Activated B cell treated with CpG ODN at 0.5 μM for 24 hours (primary cell): ENCODE results near the gene CD86. TPM values are rescaled to one million over a fixed set of nuclear protein-coding genes. Genes with fewer than 3 reads are reported as not detected.

Source experiments
- ATAC-seq: fragments of 200-7000 bp; cut with Tn5 transposase; one replicate; pipeline ENCODE4 v1.10.0; 2021; ENCODE audit warnings: low read depth, mild to moderate bottlenecking, moderate library complexity
- CTCF ChIA-PET: fragments of 350-600 bp; sonication (Branson Sonifier 250); formaldehyde crosslinking; loops from one replicate; lab custom pipeline; 2021; ENCODE audit warnings: antibody characterized with exemption; lab: Charles Lee
- POLR2A ChIA-PET: fragments of 350-600 bp; sonication (Branson Sonifier 250); formaldehyde crosslinking; loops from one replicate; lab custom pipeline; 2021; ENCODE audit warnings: antibody characterized with exemption; lab: Charles Lee
- DNase-seq: peaks from one replicate; pipeline ENCODE4 v3.0.0; 2022
- H3K27ac Mint-ChIP-seq: one replicate; pipeline ENCODE4 v1.8.0; 2020; ENCODE audit warnings: mixed read lengths
- H3K27me3 Mint-ChIP-seq: one replicate; pipeline ENCODE4 v1.8.0; 2021; ENCODE audit warnings: mixed read lengths
- H3K36me3 Mint-ChIP-seq: one replicate; pipeline ENCODE4 v1.8.0; 2021; ENCODE audit warnings: low read depth, mixed read lengths
- H3K4me1 Mint-ChIP-seq: one replicate; pipeline ENCODE4 v1.8.0; 2021; ENCODE audit warnings: mixed read lengths
- H3K4me3 Mint-ChIP-seq: one replicate; pipeline ENCODE4 v1.8.0; 2020; ENCODE audit warnings: mild to moderate bottlenecking, mixed read lengths
- H3K9me3 Mint-ChIP-seq: one replicate; pipeline ENCODE4 v1.8.0; 2020; ENCODE audit warnings: mixed read lengths
- intact Hi-C: fragments of 100-400 bp; cut with micrococcal nuclease; formaldehyde crosslinking; loops from one replicate; pipeline ENCODE4 v1.15.1; 2024
- total RNA-seq: library from RNA; stranded (reverse); gene quantifications from 2 replicates; pipeline ENCODE4 v1.2.3, GENCODE V29; 2022
- TF ChIP-seq, protein P1 (sequence below): fragments of 200-600 bp; IDR thresholded peaks from one replicate; pipeline ENCODE4 v1.8.0; 2022; ENCODE audit warnings: antibody characterized with exemption, mild to moderate bottlenecking

Gene CD86
- total RNA-seq, 1 donor from 2014 or later = 31.7 TPM

DNA sequence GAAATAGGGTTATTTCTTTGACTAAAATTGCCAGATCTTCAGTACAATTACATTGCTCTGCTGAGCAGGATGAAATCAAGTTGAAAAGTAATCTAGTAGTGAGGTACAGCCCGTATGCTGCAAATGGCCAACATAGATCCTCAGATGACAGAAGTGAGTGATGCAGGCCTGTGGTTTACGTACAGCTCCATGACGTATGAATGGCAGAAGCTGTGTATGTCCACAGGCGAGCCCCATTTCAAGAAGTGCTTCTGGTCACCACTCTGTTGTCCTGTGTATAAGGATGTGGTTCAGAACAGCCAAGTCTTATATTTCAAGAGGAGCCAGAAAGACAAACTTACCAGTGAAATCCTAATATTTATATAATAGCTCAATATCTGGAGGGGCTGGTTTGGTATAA, 9.2 kb downstream of the CD86 start:
- intact Hi-C loops = no loop called here
- DNase-seq (no peak), ATAC-seq (peak; percentile 22)
- H3K4me1 Mint-ChIP-seq = peaks cover 45% of the 10 kb centered on the region
- no peaks in the 10 kb centered on the region for H3K9me3 Mint-ChIP-seq
- peak overlapping the region; percentile 63 for H3K27ac Mint-ChIP-seq
- H3K4me3 Mint-ChIP-seq = no peak overlapping the region
- TF ChIP-seq, protein P1, sequence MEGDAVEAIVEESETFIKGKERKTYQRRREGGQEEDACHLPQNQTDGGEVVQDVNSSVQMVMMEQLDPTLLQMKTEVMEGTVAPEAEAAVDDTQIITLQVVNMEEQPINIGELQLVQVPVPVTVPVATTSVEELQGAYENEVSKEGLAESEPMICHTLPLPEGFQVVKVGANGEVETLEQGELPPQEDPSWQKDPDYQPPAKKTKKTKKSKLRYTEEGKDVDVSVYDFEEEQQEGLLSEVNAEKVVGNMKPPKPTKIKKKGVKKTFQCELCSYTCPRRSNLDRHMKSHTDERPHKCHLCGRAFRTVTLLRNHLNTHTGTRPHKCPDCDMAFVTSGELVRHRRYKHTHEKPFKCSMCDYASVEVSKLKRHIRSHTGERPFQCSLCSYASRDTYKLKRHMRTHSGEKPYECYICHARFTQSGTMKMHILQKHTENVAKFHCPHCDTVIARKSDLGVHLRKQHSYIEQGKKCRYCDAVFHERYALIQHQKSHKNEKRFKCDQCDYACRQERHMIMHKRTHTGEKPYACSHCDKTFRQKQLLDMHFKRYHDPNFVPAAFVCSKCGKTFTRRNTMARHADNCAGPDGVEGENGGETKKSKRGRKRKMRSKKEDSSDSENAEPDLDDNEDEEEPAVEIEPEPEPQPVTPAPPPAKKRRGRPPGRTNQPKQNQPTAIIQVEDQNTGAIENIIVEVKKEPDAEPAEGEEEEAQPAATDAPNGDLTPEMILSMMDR = no peak
- H3K27me3 Mint-ChIP-seq = no peaks in the 10 kb centered on the region
- H3K36me3 Mint-ChIP-seq = peaks cover 3% of the 10 kb centered on the region
- ChIA-PET POLR2A (interaction anchor here (0.6 to 3.7 kb wide), 5 partner anchors 9 to 23 kb away, joined by 3 to 26 read pairs (median 5); partner anchors contain the start of gene CD86), CTCF (interaction anchor here (1.0 to 3.1 kb wide), 4 partner anchors 9 to 68 kb away, joined by 3 to 10 read pairs (median 4); partner anchors contain the start of gene CD86)

DNA sequence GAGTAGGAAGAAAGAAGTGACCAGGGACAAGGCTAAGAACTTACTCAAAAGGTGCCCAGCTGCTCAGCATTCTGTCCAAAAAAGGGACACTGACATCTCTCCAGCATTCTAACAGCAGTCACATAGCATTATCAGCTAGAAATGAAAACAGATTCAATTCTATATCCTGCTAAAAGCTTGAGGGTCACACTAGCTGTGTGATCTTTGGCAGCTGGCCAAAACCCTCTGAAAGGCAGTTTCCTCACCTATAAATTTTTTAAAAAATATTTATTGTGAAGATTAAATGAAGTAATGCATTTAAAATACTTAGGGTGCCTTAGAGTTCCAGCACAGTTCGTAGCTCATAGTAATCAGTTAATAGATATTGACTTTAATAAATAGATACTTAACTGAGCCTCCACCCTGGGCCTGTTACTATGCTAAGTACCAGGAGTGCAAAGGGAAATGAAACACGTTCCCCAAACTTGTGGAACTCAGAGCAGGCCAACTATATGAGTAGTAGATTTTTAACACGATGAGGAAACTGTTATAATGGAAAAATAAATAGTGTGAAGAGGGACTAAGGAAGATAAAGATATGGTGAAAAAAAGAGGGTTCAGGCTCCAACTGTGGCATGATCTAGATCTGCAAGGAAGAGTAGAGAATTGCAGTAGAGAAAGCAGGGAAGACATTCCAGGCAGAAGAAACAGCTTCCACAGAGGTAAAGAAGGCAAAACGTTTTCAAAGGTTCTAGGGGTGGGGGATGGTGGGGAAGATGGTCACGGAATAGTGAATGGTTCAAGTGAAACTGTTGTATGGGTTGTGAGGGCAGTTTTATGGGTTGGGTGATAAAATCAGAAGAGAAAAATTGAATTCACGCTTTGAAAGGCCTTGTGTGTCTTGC, 11.4 kb downstream of the CD86 start:
- Mint-ChIP-seq H3K36me3 (no peaks in the 10 kb centered on the region), H3K9me3 (no peaks in the 10 kb centered on the region), H3K4me1 (peaks cover 59% of the 10 kb centered on the region), H3K4me3 (peak overlapping the region; percentile 54), H3K27ac (peak overlapping the region; percentile 72), H3K27me3 (no peaks in the 10 kb centered on the region)
- intact Hi-C loops = loop anchor here (1.0 kb wide), 1 partner anchor 11 kb away; the partner anchor contains the start of gene CD86
- POLR2A ChIA-PET = interaction anchor here (1.0 to 3.7 kb wide), 3 partner anchors 11 to 62 kb away, joined by 3 to 26 read pairs (median 19); partner anchors contain the start of gene CD86
- CTCF ChIA-PET = interaction anchor here (1.2 to 3.1 kb wide), 3 partner anchors 11 to 71 kb away, joined by 3 to 10 read pairs (median 6); no protein-coding TSS in a partner anchor
- TF ChIP-seq, protein P1 = no peak
- no peak for ATAC-seq
- DNase-seq = no peak

DNA sequence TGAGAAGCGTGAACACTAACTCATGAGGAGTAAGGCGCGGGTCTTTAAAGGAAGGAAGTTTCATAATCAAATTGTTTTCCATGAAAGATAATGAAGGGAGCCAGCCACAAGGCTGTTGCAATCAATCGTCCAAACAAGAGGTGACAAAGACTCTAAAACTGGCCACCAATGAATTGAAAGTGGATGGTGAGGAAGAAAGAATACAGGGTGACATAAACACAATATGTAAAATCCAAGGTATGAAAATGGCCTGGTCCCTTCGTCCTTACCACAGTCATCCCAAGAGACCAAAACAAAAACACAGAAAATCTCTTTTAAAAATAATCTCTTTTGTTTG, 12.0 kb downstream of the CD86 start:
- Mint-ChIP-seq H3K36me3 (no peaks in the 10 kb centered on the region), H3K27ac (peak overlapping the region; percentile 72), H3K4me1 (peaks cover 59% of the 10 kb centered on the region), H3K9me3 (no peaks in the 10 kb centered on the region), H3K4me3 (peak overlapping the region; percentile 54), H3K27me3 (no peaks in the 10 kb centered on the region)
- POLR2A ChIA-PET = interaction anchor here (0.9 kb wide), 1 partner anchor 10 kb away, joined by 5 read pairs; no protein-coding TSS in a partner anchor
- DNase-seq = no peak
- intact Hi-C loops = loop anchor here (1.0 kb wide), 1 partner anchor 12 kb away; the partner anchor contains the start of gene CD86
- TF ChIP-seq, protein P1 = no peak
- peak; percentile 35 for ATAC-seq
- CTCF ChIA-PET = no interaction called here

DNA sequence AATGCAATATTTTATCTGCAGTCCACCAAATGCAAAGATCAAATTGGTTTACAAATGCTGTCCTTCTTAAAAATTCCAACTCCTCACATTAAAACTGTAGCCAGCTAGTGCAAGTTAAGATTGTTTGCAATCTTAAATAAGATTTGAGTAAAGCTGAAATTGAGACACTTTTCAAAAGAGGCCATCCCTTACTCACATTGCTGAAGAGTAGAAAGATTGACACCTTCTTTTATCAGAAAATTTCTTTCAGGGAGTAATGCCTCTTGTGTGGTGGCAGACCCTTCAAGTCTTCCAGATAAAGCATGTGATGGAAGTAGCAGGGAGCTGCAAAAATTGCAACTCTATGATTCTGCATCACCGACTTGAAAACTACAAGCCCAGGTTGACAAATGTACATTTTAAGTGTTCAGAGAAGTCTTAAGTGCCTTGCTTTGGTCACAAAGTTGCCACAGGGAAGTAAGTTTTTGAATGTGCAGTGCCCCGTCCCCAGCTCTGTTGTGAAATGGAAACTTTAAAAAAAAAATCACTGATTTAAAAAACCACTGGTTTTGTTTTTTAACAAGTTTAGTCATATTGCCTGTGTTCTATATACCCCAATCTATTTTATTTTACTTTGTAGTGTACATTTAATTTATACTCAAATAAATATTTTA, 12.6 kb downstream of the CD86 start:
- H3K36me3 Mint-ChIP-seq = no peaks in the 10 kb centered on the region
- ATAC-seq (peak; percentile 61), DNase-seq (no peak)
- ChIA-PET CTCF (no interaction called here), POLR2A (interaction anchor here (0.7 to 0.9 kb wide), 2 partner anchors 10 to 11 kb away, joined by 3 to 5 read pairs; no protein-coding TSS in a partner anchor)
- TF ChIP-seq, protein P1 = no peak
- H3K4me1 Mint-ChIP-seq = peaks cover 59% of the 10 kb centered on the region
- H3K27ac Mint-ChIP-seq = peak overlapping the region; percentile 72
- H3K27me3 Mint-ChIP-seq = no peaks in the 10 kb centered on the region
- no peaks in the 10 kb centered on the region for H3K9me3 Mint-ChIP-seq
- intact Hi-C loops = loop anchor here (1.0 to 2.0 kb wide), 3 partner anchors 10 to 15 kb away; partner anchors contain the start of gene CD86
- peak overlapping the region; percentile 54 for H3K4me3 Mint-ChIP-seq
